Measurements from ENCODE around the gene ARF6. TPM values are rescaled to one million over a fixed set of nuclear protein-coding genes. Genes with fewer than 3 reads are reported as not detected.

Gene ARF6
- total RNA-seq, 1 experiment from 2014 or later = 49.2 TPM

GRCh38 chr14:49863487-49864281 lies 29.2 kb upstream of the ARF6 start:
- Histone ChIP-seq H3K27ac (ENCODE audit: insufficient read length, low read depth, low read length) (no peak overlapping the region), H3K79me2 (ENCODE audit: insufficient read depth, low read length) (no peaks in the 10 kb centered on the region), H3K23me2 (ENCODE audit: insufficient read length, low read depth, low read length, poor library complexity, severe bottlenecking) (peaks cover 9% of the 10 kb centered on the region), H3K14ac (ENCODE audit: insufficient read depth, low read length) (no peak overlapping the region), H2BK15ac (ENCODE audit: low read depth, low read length) (no peak overlapping the region), H2AK5ac (ENCODE audit: insufficient read length, low read length) (no peak overlapping the region), H4K91ac (ENCODE audit: insufficient read length, low read depth, low read length) (no peak overlapping the region), H3K4me2 (ENCODE audit: insufficient read depth, insufficient read length, low read length) (peak overlapping the region; percentile 86), H3K4me1 (ENCODE audit: insufficient read depth, low read length) (no peaks in the 10 kb centered on the region; the same call in 1 of the 2 replicates), H4K8ac (replicated peaks; ENCODE audit: insufficient read length, low read depth, low read length) (no peak overlapping the region), H2BK20ac (ENCODE audit: low read depth, low read length, poor library complexity, severe bottlenecking) (no peak overlapping the region), H3K9ac (ENCODE audit: extremely low read depth, insufficient read length, low read length) (peak overlapping the region; percentile 94), H3K4ac (ENCODE audit: low read depth, low read length) (no peak overlapping the region), H3K9me3 (ENCODE audit: control insufficient read depth, low read depth, low read length) (no peaks in the 10 kb centered on the region), H2BK5ac (ENCODE audit: insufficient read length, low read length) (no peak overlapping the region), H2AFZ (ENCODE audit: low read length) (no peak overlapping the region), H3T11ph (ENCODE audit: low read length) (no peak overlapping the region), H3K23ac (ENCODE audit: insufficient read length, low read depth, low read length) (no peak overlapping the region), H2BK12ac (ENCODE audit: insufficient read length, low read depth, low read length) (no peak overlapping the region), H3K27me3 (ENCODE audit: insufficient read depth, low read length) (no peaks in the 10 kb centered on the region), H4K20me1 (ENCODE audit: control insufficient read depth, insufficient read depth, insufficient read length) (no peaks in the 10 kb centered on the region), H3K79me1 (ENCODE audit: insufficient read depth, low read depth, low read length, poor library complexity, severe bottlenecking) (no peaks in the 10 kb centered on the region), H4K5ac (ENCODE audit: insufficient read length, low read depth, low read length) (no peak overlapping the region), H3K18ac (ENCODE audit: insufficient read length, low read depth, low read length) (no peak overlapping the region), H3K56ac (ENCODE audit: insufficient read length, low read depth, low read length) (no peak overlapping the region), H2BK120ac (ENCODE audit: low read depth, low read length, poor library complexity, severe bottlenecking) (no peak overlapping the region)
- Mint-ChIP-seq H3K9me3 (no peaks in the 10 kb centered on the region; a peak in 1 of 5 replicates), H3K27me3 (ENCODE audit: low read depth) (peaks cover 3% of the 10 kb centered on the region; the same call in 1 of the 2 replicates), H3K4me1 (peaks cover 13 to 17% of the 10 kb centered on the region in 2 experiments), H3K4me3 (no peak overlapping the region), H3K36me3 (ENCODE audit: insufficient read depth in 1 of 3, low read depth in 3 of 3) (no peaks in the 10 kb centered on the region; a peak in 1 of 7 replicates), H3K27ac (peak overlapping the region in 1 of 3 experiments; percentile 90; a peak in 2 of 7 replicates)
- no CpG with 5 or more reads among the region's 9 CpGs for WGBS (ENCODE audit: extremely low coverage, insufficient read length, low lambda C conversion rate)
- no peak for DNase-seq
- TF ChIP-seq, protein P1, sequence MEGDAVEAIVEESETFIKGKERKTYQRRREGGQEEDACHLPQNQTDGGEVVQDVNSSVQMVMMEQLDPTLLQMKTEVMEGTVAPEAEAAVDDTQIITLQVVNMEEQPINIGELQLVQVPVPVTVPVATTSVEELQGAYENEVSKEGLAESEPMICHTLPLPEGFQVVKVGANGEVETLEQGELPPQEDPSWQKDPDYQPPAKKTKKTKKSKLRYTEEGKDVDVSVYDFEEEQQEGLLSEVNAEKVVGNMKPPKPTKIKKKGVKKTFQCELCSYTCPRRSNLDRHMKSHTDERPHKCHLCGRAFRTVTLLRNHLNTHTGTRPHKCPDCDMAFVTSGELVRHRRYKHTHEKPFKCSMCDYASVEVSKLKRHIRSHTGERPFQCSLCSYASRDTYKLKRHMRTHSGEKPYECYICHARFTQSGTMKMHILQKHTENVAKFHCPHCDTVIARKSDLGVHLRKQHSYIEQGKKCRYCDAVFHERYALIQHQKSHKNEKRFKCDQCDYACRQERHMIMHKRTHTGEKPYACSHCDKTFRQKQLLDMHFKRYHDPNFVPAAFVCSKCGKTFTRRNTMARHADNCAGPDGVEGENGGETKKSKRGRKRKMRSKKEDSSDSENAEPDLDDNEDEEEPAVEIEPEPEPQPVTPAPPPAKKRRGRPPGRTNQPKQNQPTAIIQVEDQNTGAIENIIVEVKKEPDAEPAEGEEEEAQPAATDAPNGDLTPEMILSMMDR (conservative IDR thresholded peaks at IDR 0.05) = no peak
